ENCODE measurements around the gene ZP4. TPM values are rescaled to one million over a fixed set of nuclear protein-coding genes. Genes with fewer than 3 reads are reported as not detected.

The ZP4 gene
- total and polyA plus RNA-seq, 2 of the 8 experiments (the other 6 are each of a cell fraction or from before 2014, with no cell fraction given): not detected

DNA sequence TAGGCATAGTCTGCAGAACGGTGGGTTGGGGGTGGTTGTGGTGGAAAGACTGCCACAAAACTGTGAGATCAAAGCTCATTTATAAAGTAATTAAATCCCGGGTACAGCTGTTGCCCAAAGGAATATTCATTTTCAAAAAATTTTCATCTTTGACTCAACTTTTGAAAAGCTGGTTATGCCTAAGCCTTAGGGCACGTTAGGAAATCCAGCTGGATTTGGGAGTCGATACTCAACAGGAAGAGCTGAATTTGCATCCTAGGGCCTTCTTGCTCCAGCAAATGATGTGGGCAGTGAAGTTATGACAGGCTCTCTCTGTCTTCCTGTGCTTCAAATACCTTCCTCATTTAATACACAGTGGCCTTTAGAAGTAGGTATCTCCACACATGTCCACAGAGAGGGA, 31.7 kb downstream of the ZP4 start:
- WGBS, 2 experiments (ENCODE audit: extremely low coverage in 1 of 2, insufficient coverage in 1 of 2, insufficient read length in 1 of 2, insufficient replicate concordance in 2 of 2, low coverage in 1 of 2, low lambda C conversion rate in 2 of 2, missing lambda C conversion rate in 1 of 2): 88% methylated on average over 4 of the region's 4 CpGs; no CpG with 5 or more reads in 1 of the 2 experiments
- no peak overlapping the region for H3K4me2 ChIP-seq (ENCODE audit: insufficient read depth in 1 of 2, low read depth in 2 of 2, low read length in 2 of 2)
- CTCF ChIA-PET (ENCODE audit: partially characterized antibody): interaction anchor here (1.1 kb wide), 1 partner anchor 21 kb away, joined by 3 read pairs; no protein-coding TSS in a partner anchor
- H3K18ac ChIP-seq (ENCODE audit: extremely low read depth, low read length): no peak overlapping the region
- H2BK5ac ChIP-seq (ENCODE audit: low read depth, low read length): no peak overlapping the region
- no peaks in the 10 kb centered on the region for H3K79me1 ChIP-seq (ENCODE audit: low read depth, low read length)
- H2BK15ac ChIP-seq (ENCODE audit: low read length): no peak overlapping the region
- H3K23me2 ChIP-seq (ENCODE audit: low read depth, low read length): no peaks in the 10 kb centered on the region
- no peak overlapping the region for H3K23ac ChIP-seq (ENCODE audit: insufficient read length)
- H3K9ac ChIP-seq (replicated peaks in 1 of 4; ENCODE audit: extremely low read depth in 1 of 4, low read depth in 3 of 4, low read length in 3 of 4): no peak overlapping the region
- no peak overlapping the region for H2BK12ac ChIP-seq (ENCODE audit: low read depth, low read length)
- peaks cover 0 to 9% (median 7%) of the 10 kb centered on the region in 4 experiments; a peak in 6 of 7 replicates for H3K4me1 ChIP-seq (replicated peaks in 1 of 4; ENCODE audit: control insufficient read depth in 3 of 4, insufficient read depth in 4 of 4, low read length in 3 of 4)
- H3K27me3 ChIP-seq (replicated peaks in 1 of 4; ENCODE audit: control insufficient read depth in 3 of 4, extremely low read depth in 1 of 4, insufficient read depth in 3 of 4, low read length in 3 of 4): no peaks in the 10 kb centered on the region
- POLR2A ChIA-PET (ENCODE audit: partially characterized antibody): no interaction called here
- H3K9me3 ChIP-seq (ENCODE audit: insufficient read depth in 2 of 2, low read depth in 1 of 2, low read length in 1 of 2): 0 out of 4 replicates have a peak, but pooled peaks cover 0 to 3% of the 10 kb centered on the region in 2 experiments
- no peaks in the 10 kb centered on the region for H3K79me2 ChIP-seq (ENCODE audit: control insufficient read depth in 1 of 2, insufficient read depth in 2 of 2, low read length in 2 of 2)
- TF ChIP-seq SP2 (IDR thresholded peaks at IDR 0.05; ENCODE audit: low read length) (no peak), CHD1 (IDR thresholded peaks at IDR 0.05; ENCODE audit: low read depth, low read length) (no peak), TEAD4 (IDR thresholded peaks at IDR 0.05; ENCODE audit: low read depth, low read length) (no peak), CREB1 (IDR thresholded peaks at IDR 0.05) (no peak), MAFK (IDR thresholded peaks at IDR 0.05; ENCODE audit: low read depth, low read length) (no peak), POLR2AphosphoS5 (IDR thresholded peaks at IDR 0.05; ENCODE audit: low read depth, low read length) (no peak), CHD2 (IDR thresholded peaks at IDR 0.05; ENCODE audit: low read length) (no peak), BACH1 (IDR thresholded peaks at IDR 0.05; ENCODE audit: low read length) (no peak)
- TF ChIP-seq, protein P1, sequence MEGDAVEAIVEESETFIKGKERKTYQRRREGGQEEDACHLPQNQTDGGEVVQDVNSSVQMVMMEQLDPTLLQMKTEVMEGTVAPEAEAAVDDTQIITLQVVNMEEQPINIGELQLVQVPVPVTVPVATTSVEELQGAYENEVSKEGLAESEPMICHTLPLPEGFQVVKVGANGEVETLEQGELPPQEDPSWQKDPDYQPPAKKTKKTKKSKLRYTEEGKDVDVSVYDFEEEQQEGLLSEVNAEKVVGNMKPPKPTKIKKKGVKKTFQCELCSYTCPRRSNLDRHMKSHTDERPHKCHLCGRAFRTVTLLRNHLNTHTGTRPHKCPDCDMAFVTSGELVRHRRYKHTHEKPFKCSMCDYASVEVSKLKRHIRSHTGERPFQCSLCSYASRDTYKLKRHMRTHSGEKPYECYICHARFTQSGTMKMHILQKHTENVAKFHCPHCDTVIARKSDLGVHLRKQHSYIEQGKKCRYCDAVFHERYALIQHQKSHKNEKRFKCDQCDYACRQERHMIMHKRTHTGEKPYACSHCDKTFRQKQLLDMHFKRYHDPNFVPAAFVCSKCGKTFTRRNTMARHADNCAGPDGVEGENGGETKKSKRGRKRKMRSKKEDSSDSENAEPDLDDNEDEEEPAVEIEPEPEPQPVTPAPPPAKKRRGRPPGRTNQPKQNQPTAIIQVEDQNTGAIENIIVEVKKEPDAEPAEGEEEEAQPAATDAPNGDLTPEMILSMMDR (IDR thresholded peaks at IDR 0.05; ENCODE audit: control extremely low read depth in 1 of 3, insufficient read depth in 1 of 3, low read depth in 1 of 3, low read length in 3 of 3): no peak
- TF ChIP-seq, protein P2, sequence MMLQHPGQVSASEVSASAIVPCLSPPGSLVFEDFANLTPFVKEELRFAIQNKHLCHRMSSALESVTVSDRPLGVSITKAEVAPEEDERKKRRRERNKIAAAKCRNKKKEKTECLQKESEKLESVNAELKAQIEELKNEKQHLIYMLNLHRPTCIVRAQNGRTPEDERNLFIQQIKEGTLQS (IDR thresholded peaks at IDR 0.05; ENCODE audit: insufficient read depth, low read depth, low read length): no peak
- H3K36me3 ChIP-seq (ENCODE audit: control insufficient read depth in 2 of 4, insufficient read depth in 4 of 4, low read length in 3 of 4): no peaks in the 10 kb centered on the region
- FAIRE-seq (no peak), DNase-seq (ENCODE audit: low read depth in 1 of 2, low spot score in 2 of 2) (no peak)
- no peak overlapping the region for H2AFZ ChIP-seq (ENCODE audit: low read length)
- H4K20me1 ChIP-seq (replicated peaks in 1 of 2; ENCODE audit: control insufficient read depth in 1 of 2, insufficient read depth in 2 of 2, low read length in 2 of 2): no peaks in the 10 kb centered on the region
- H3K4ac ChIP-seq (replicated peaks; ENCODE audit: insufficient read length, low read depth, low read length): no peak overlapping the region
- no peak overlapping the region for H3K14ac ChIP-seq (ENCODE audit: insufficient read length)
- H2AK5ac ChIP-seq (ENCODE audit: low read depth, low read length): no peak overlapping the region
- no peak overlapping the region for H4K8ac ChIP-seq (ENCODE audit: extremely low read depth, insufficient read depth, low read length)
- H4K91ac ChIP-seq (replicated peaks; ENCODE audit: insufficient read length, low read length): no peak overlapping the region
- no peak overlapping the region for H2BK20ac ChIP-seq (ENCODE audit: low read length)
- no peak overlapping the region for H2BK120ac ChIP-seq (replicated peaks; ENCODE audit: low read depth, low read length)
- H3K56ac ChIP-seq (replicated peaks; ENCODE audit: insufficient read length, low read depth, low read length): no peak overlapping the region
- no peak overlapping the region for H4K5ac ChIP-seq (ENCODE audit: insufficient read length, low read depth, low read length)
- H3K4me3 ChIP-seq (ENCODE audit: extremely low read depth in 1 of 4, insufficient read depth in 2 of 4, low read depth in 3 of 4, low read length in 4 of 4): no peak overlapping the region
- no peak overlapping the region for H3K27ac ChIP-seq (ENCODE audit: low read depth, low read length)
